HG03442 (cell line): Measurements from ENCODE around the gene VKORC1.
"Not testable (repeated sequence)": the region's sequence is repeated elsewhere in the genome, so short reads cannot be mapped to it uniquely, and the experiment has no call there.

Experiments used
- ATAC-seq: cut with Tn5 transposase; IDR thresholded peaks from one replicate; pipeline ENCODE4 v1.9.1; 2021; ENCODE audit warnings: mild to moderate bottlenecking, moderate library complexity; ENCODE audit not compliant: unreplicated experiment

VKORC1 gene

GRCh38 chr16:31094424-31095120, at the start of gene VKORC1:
Gene VKORC1, minus strand, starts transcription at chr16:31094797. Its CDS starts 68 bp downstream, at chr16:31094729.
- peak; percentile 82 for ATAC-seq

GRCh38 chr16:31143694-31144148, 49.1 kb upstream of the VKORC1 start:
- ATAC-seq: no peak

- no peak for ATAC-seq
Measured at GRCh38 chr16:31143011-31143693, 48.6 kb upstream of the VKORC1 start.

GRCh38 chr16:31142109-31143010, 47.8 kb upstream of the VKORC1 start:
- peak; percentile 91 for ATAC-seq

GRCh38 chr16:31141489-31142108, 47.0 kb upstream of the VKORC1 start:
- ATAC-seq: no peak

GRCh38 chr16:31141071-31141469, 46.5 kb upstream of the VKORC1 start:
- ATAC-seq: not testable (repeated sequence)

- ATAC-seq: no peak
Measured at GRCh38 chr16:31138621-31139578, 44.3 kb upstream of the VKORC1 start.

GRCh38 chr16:31136822-31137499, 42.4 kb upstream of the VKORC1 start:
- ATAC-seq: not testable (repeated sequence)

GRCh38 chr16:31136287-31136662, 41.7 kb upstream of the VKORC1 start:
- no peak for ATAC-seq

- ATAC-seq: no peak
Measured at GRCh38 chr16:31135535-31136286, 41.1 kb upstream of the VKORC1 start, which contains the start of gene PRSS8. Gene PRSS8, minus strand, starts transcription at chr16:31135727. Its CDS starts 229 bp downstream, at chr16:31135498.

- no peak for ATAC-seq
Measured at GRCh38 chr16:31134625-31135534, 40.3 kb upstream of the VKORC1 start.

- no peak for ATAC-seq
Measured at GRCh38 chr16:31134091-31134571, 39.5 kb upstream of the VKORC1 start.

- ATAC-seq: no peak
Measured at GRCh38 chr16:31133046-31133501, 38.5 kb upstream of the VKORC1 start.

- ATAC-seq: no peak
Measured at GRCh38 chr16:31132303-31132979, 37.8 kb upstream of the VKORC1 start.

GRCh38 chr16:31131841-31132271, 37.3 kb upstream of the VKORC1 start:
- ATAC-seq: no peak

GRCh38 chr16:31131416-31131815, 36.8 kb upstream of the VKORC1 start:
- ATAC-seq: no peak
